Keratinocyte (primary cell): ENCODE measurements around the gene GPR65. TPM values are rescaled to one million over a fixed set of nuclear protein-coding genes. Genes with fewer than 3 reads are reported as not detected.

Source experiments
- DNase-seq: peaks from one replicate; pipeline ENCODE4 v3.0.0-alpha.2; 2011; ENCODE audit warnings: low read depth, missing footprints, low spot score
- FAIRE-seq: peaks from 2 replicates; lab custom pipeline; 2011; peaks lifted over from hg19 to GRCh38; lab: Jason Lieb, UNC
- H2AFZ ChIP-seq: 2 replicates; pipeline ENCODE4 v1.6.0; 2012; ENCODE audit warnings: low read length, control low read depth, inconsistent platforms; ENCODE audit not compliant: control insufficient read depth
- H3K27ac ChIP-seq: 2 replicates; pipeline ENCODE4 v1.5.1; 2011; ENCODE audit warnings: low read length; ENCODE audit not compliant: control insufficient read depth, insufficient read depth
- H3K27me3 ChIP-seq: 3 replicates; pipeline ENCODE4 v1.6.0; 2011; ENCODE audit warnings: low read length; ENCODE audit not compliant: control insufficient read depth, insufficient read depth; ENCODE audit errors: extremely low read depth
- H3K36me3 ChIP-seq, 2 experiments: 2 replicates in 1 of 2; 3 replicates in 1 of 2; pipeline ENCODE4 v1.5.1; 2011; ENCODE audit warnings: low read length in 2 of 2, mild to moderate bottlenecking in 1 of 2; ENCODE audit not compliant: control insufficient read depth in 2 of 2, insufficient read depth in 2 of 2; ENCODE audit errors: extremely low read depth in 1 of 2
- H3K4me1 ChIP-seq: 3 replicates; pipeline ENCODE4 v1.5.1; 2011; ENCODE audit warnings: low read length; ENCODE audit not compliant: control insufficient read depth, insufficient read depth; ENCODE audit errors: extremely low read depth
- H3K4me2 ChIP-seq: 3 replicates; pipeline ENCODE4 v1.6.0; 2011; ENCODE audit warnings: low read depth, low read length; ENCODE audit not compliant: control insufficient read depth, insufficient read depth; ENCODE audit errors: extremely low read depth
- H3K4me3 ChIP-seq, 3 experiments: fragments of 200-600 bp in 1 of 3; sonication (generic) in 1 of 3; 2 replicates in 2 of 3; 3 replicates in 1 of 3; pipeline ENCODE4 v1.5.1; 2011 to 2016; ENCODE audit warnings: low read length in 3 of 3, mild to moderate bottlenecking in 3 of 3, control low read depth in 2 of 3, inconsistent platforms in 1 of 3, low read depth in 1 of 3, mixed read lengths in 1 of 3, mixed run types in 1 of 3, moderate library complexity in 1 of 3; ENCODE audit not compliant: control insufficient read depth in 2 of 3, insufficient read depth in 2 of 3; ENCODE audit errors: extremely low read depth in 1 of 3
- H3K79me2 ChIP-seq: 2 replicates; pipeline ENCODE4 v1.6.0; 2012; ENCODE audit warnings: low read length; ENCODE audit not compliant: control insufficient read depth, insufficient read depth
- H3K9ac ChIP-seq: 3 replicates; pipeline ENCODE4 v1.6.0; 2011; ENCODE audit warnings: low read length; ENCODE audit not compliant: control insufficient read depth, insufficient read depth; ENCODE audit errors: extremely low read depth
- H3K9me1 ChIP-seq: 3 replicates; pipeline ENCODE4 v1.6.0; 2011; ENCODE audit warnings: low read length; ENCODE audit not compliant: control insufficient read depth, insufficient read depth; ENCODE audit errors: extremely low read depth
- H3K9me3 ChIP-seq: 2 replicates; pipeline ENCODE4 v1.5.1; 2012; ENCODE audit warnings: low read depth, low read length; ENCODE audit not compliant: control insufficient read depth
- H4K20me1 ChIP-seq: 3 replicates; pipeline ENCODE4 v1.6.0; 2011; ENCODE audit warnings: low read length; ENCODE audit not compliant: control insufficient read depth, insufficient read depth; ENCODE audit errors: extremely low read depth
- EZH2 ChIP-seq: IDR thresholded peaks from one replicate; pipeline ENCODE4 v1.6.1; 2012; ENCODE audit warnings: inconsistent platforms, mild to moderate bottlenecking, low read length, moderate library complexity
- dilution Hi-C: fragments of 300-500 bp; cut with MboI; formaldehyde crosslinking; loops from one replicate; pipeline ENCODE4 v1.7.0; 2020; ENCODE audit warnings: low sequenced_read_pairs; ENCODE audit not compliant: extremely low pct_ligation_motif_present
- polyA plus RNA-seq, 5 experiments: library from polyadenylated mRNA; depleted of rRNA in 3 of 5; stranded (reverse) in 3 of 5; stranded (forward) in 1 of 5; unstranded in 1 of 5; fragments of >200 nt; gene quantifications; 1 replicate in 1 of 5; 2 replicates in 3 of 5; 3 replicates in 1 of 5; pipeline versions ENCODE4 v1.2.1 to v1.2.3, GENCODE V29; 2011 to 2012; ENCODE audit warnings: missing spikeins in 2 of 5, low read depth in 1 of 5, low replicate concordance in 1 of 5
- TF ChIP-seq, protein P1 (sequence below), 3 experiments: IDR thresholded peaks in 1 of 3; conservative IDR thresholded peaks in 1 of 3; optimal IDR thresholded peaks in 1 of 3; 2 replicates in 2 of 3; 3 replicates in 1 of 3; pipeline versions ENCODE3 to v1.5.1; 2011; ENCODE audit warnings: low read length in 3 of 3, mild to moderate bottlenecking in 3 of 3, moderate library complexity in 2 of 3, control low read depth in 1 of 3, inconsistent platforms in 1 of 3; ENCODE audit not compliant: insufficient read depth in 2 of 3; ENCODE audit errors: extremely low read depth in 1 of 3

GPR65 gene
- polyA plus RNA-seq, 1 donor (not counting 4 experiments of a cell fraction or from before 2014, with no cell fraction given), result not detected

DNA sequence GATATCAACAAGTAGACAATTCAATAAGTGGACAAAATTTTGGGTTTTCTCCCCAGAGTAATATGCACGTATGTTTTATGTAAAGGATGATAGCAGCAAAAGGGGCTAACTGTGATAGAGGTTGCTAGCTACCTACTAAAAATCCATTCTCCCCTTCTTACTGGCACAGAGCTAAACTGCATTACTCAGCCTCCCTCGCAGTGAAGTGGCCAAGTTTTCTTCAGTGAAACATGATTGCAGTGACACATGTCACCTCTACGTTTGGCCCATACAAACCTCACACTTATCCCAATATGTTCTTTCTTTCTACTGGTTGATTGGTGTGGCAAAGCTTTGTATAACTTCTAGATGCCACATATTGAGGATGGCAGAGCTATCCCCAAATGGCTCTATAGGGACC lies 34.3 kb downstream of the GPR65 start:
- H3K9me3 ChIP-seq, result no peaks in the 10 kb centered on the region
- TF ChIP-seq, protein P1, sequence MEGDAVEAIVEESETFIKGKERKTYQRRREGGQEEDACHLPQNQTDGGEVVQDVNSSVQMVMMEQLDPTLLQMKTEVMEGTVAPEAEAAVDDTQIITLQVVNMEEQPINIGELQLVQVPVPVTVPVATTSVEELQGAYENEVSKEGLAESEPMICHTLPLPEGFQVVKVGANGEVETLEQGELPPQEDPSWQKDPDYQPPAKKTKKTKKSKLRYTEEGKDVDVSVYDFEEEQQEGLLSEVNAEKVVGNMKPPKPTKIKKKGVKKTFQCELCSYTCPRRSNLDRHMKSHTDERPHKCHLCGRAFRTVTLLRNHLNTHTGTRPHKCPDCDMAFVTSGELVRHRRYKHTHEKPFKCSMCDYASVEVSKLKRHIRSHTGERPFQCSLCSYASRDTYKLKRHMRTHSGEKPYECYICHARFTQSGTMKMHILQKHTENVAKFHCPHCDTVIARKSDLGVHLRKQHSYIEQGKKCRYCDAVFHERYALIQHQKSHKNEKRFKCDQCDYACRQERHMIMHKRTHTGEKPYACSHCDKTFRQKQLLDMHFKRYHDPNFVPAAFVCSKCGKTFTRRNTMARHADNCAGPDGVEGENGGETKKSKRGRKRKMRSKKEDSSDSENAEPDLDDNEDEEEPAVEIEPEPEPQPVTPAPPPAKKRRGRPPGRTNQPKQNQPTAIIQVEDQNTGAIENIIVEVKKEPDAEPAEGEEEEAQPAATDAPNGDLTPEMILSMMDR (optimal IDR thresholded peaks at IDR 0.05 in 1 of 3, IDR thresholded peaks at IDR 0.05 in 1 of 3, conservative IDR thresholded peaks at IDR 0.05 in 1 of 3; ENCODE audit: extremely low read depth in 1 of 3, insufficient read depth in 2 of 3, low read length in 3 of 3), result no peak
- TF ChIP-seq EZH2, result no peak
- dilution Hi-C loops, result no loop called here
- H3K4me1 ChIP-seq, result no peaks in the 10 kb centered on the region
- DNase-seq, result no peak
- no peaks in the 10 kb centered on the region for H3K9me1 ChIP-seq
- H3K9ac ChIP-seq, result no peak overlapping the region
- no peaks in the 10 kb centered on the region for H3K79me2 ChIP-seq
- FAIRE-seq, result no peak
- no peak overlapping the region for H3K4me3 ChIP-seq
- no peak overlapping the region for H3K4me2 ChIP-seq
- H3K27ac ChIP-seq, result no peak overlapping the region
- no peaks in the 10 kb centered on the region for H3K27me3 ChIP-seq
- no peak overlapping the region for H2AFZ ChIP-seq
- no peaks in the 10 kb centered on the region for H4K20me1 ChIP-seq
- H3K36me3 ChIP-seq, result no peaks in the 10 kb centered on the region

DNA sequence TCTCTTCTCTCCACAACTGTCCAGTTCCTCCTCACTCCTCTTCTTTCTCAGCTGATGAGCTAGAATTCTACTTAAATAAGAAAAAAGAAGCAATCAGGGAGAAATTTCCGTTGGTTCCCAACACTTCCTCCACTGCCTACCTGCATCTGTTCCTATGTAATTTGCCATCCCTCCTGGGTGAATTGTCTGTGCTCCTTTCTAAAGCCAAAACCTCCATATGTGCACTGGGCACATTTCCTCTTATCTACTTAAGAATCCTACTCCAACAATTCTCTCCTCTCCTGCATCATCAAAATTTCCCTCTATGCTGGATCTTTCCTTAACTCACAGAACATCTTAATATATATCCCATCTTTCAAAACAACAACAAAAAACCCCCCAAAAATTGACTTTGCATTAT lies 35.2 kb downstream of the GPR65 start:
- H3K27ac ChIP-seq, result no peak overlapping the region
- dilution Hi-C loops, result no loop called here
- H4K20me1 ChIP-seq, result no peaks in the 10 kb centered on the region
- H3K9me1 ChIP-seq, result no peaks in the 10 kb centered on the region
- H3K4me1 ChIP-seq, result no peaks in the 10 kb centered on the region
- DNase-seq (no peak), FAIRE-seq (no peak)
- no peaks in the 10 kb centered on the region for H3K27me3 ChIP-seq
- no peak overlapping the region for H2AFZ ChIP-seq
- no peaks in the 10 kb centered on the region for H3K79me2 ChIP-seq
- H3K9ac ChIP-seq, result no peak overlapping the region
- H3K9me3 ChIP-seq, result no peaks in the 10 kb centered on the region
- no peaks in the 10 kb centered on the region for H3K36me3 ChIP-seq
- H3K4me2 ChIP-seq, result no peak overlapping the region
- H3K4me3 ChIP-seq, result no peak overlapping the region
- TF ChIP-seq, protein P1 (optimal IDR thresholded peaks at IDR 0.05 in 1 of 3, IDR thresholded peaks at IDR 0.05 in 1 of 3, conservative IDR thresholded peaks at IDR 0.05 in 1 of 3; ENCODE audit: extremely low read depth in 1 of 3, insufficient read depth in 2 of 3, low read length in 3 of 3), result no peak
- no peak for TF ChIP-seq EZH2
